CD4-positive, alpha-beta T cell treated with Interleukin-17A for 1 hour (primary cell): ENCODE data around the gene ERI3.
A peak's percentile ranks its signal among the peaks of the same experiment; 100 is the strongest.

ENCODE experiments used
- DNase-seq: peaks from one replicate; pipeline ENCODE4 v3.0.0-alpha.2; 2020

Gene ERI3

DNA sequence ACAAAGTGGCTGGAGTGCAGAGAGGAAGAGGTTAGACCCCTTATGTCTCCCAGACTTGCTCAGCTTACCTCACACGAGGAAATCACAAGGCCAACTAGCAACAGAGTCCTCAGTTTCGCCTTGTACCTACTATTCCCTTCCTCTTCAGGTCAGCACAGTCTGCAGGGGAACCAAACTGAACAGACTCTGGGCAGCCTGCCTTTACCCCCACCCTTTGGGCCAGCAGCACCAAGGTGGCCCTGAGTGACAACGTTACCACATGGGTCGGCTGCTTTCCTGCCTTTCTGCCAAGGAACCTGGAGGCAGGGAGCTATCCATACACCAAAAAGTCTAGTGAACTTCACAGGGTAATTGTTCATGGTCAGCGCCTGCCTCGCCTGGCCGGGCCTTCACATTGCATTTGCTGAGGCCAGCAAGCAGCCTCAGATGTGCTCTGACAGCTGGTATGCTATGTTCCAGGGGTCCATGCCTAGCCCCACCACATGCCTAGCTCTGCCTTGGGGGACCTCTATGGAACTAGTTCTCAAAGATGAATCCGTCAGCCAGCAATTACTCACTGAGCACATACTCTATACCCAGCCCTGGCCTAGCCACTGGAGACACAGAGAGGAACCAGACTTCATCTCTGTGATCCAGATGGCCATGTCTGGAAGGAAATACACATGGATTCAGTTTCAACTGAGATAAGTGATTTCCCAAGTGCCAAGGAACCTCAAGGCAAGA is 72.2 kb downstream of the ERI3 start:
- DNase-seq = no peak

GRCh38 chr1:44281962-44282703 is 72.9 kb downstream of the ERI3 start:
- DNase-seq = no peak

DNA sequence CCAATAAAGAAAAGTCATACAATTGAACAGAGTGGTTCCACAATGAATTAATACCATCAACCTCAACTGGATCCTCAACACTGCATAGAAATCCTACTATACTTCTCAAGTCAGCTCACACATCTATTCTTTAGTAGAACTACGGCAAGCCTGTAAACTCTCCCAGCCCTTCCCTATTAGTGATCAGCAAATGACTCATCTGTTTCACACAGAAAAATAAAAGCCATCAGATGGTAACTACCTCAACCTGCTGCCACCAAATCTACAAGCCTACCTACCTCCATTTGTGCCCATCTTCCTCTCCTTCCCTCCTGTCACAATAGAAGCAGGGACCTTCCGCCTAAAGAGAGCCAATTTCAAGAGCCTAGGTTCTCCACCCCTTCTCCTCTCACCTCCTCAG is 78.2 kb downstream of the ERI3 start:
- no peak for DNase-seq

DNA sequence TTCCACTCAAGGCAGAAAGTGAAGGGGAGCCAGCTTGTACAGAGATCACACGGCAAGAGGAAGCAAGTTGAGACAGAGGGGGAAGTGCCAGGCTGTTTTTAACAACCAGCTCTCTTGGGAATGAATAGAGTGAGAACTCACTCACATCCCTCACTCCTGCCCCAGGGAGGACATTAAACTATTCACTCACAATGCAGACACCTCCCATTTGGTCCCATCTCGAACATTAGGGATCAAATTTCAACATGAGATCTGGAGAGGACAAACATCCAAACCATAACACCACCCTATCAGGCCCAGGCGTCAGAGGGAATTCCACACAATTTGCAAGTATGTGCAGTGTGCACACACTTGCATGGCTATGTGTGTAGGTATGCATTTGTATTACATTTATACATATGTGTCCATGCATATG is 79.1 kb downstream of the ERI3 start:
- DNase-seq = no peak

GRCh38 chr1:44275296-44275962 is 79.6 kb downstream of the ERI3 start:
- DNase-seq = no peak

DNA sequence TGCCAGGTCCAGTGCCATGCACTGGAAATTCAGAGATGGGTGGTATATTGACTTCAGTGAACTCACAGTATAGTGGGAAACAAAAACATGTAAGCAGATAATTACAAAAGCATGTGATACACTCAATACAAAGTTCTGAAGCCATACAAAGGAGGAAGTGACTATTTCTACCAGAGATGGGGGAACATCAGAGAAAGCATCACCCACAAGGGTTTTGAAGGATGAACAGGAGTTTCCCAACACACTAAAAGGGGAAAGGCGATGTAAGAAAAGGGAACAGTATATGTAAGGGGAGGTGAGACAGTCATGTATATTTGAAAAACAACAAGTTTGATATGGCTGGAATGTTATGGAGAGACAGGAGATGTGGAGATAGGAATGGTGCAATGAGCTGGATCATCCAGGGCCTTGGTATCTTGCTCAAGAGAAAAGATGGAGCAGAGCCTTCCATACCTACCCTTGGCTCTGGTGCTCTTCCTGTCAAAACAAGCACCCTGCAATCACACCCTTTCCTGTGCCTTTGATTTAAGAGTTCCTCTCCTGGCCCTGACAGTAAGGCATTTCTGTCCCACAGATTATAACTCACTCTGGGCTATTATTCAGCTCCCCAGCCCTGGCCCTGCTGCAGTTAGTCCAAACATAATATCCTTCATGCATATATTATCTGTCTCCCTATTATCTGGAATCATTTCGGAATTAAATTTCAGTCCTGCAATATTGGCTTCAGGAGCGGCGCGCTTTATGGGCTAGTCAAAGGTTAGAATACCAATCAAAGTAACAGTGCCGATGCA is 81.3 kb downstream of the ERI3 start:
- no peak for DNase-seq

- DNase-seq = no peak
Observed at GRCh38 chr1:44272992-44273391, 82.1 kb downstream of the ERI3 start.

DNA sequence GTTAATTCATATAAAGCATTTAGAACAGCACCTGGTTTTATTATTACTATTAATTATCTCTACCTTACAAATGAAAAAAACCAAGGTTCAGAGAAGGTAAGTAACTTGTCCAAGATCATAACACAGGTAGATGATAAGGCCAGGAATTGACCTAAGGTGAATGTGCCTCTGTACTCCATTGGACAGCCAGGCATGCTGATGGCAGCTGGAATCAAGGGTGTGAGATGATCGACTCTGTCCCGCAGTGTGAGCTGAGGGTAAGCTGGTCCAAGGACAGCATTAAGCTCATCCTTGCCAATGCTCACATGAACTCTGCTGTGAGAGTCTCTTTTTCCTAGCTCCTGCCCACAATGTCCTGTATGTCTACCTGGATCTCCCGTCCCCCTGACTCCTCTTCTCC is 83.4 kb downstream of the ERI3 start:
- DNase-seq = no peak

DNA sequence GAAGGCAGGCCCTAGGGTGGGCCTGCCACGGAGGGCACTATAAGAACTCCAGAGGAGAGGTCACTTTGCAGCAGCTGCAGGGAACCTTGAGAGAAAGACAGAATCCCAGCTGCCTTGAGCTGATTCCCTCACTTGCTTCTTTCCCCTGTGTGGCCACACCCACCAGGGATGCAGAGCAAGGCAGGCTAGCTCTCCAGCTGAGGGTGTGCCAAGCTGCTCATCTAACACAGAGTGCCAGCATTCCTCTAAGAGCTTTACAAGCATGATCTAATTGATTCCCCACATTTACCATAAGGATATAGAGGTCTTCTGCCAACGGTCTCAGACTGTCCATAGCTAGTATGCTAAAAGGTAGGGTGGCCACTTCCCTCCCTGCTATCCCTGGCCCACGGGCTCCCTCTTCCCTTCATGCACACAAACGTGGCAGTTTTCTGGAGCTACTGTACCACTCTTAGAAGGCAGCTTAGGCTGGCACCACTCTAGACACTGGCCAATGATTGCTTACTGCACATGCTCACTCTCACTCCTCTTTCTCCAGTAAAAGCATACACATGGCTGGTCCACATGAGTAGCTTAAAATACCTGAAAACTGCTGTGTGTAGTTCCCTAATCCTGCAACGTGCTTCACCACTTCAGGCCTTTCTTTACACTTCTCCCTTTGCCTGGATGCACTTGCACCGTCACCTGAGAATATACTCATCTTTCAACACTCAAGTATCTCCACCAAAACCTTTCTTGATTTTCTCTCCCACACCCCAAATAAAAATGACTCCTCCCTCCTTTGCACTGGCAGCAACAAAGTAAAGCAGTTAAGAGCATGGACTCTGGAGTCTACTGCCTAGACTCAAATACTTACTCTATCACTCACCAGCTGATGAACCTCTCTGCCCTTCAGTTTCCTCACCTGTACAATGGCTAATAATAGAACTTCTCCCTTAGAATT is 84.1 kb downstream of the ERI3 start:
- DNase-seq = no peak

DNA sequence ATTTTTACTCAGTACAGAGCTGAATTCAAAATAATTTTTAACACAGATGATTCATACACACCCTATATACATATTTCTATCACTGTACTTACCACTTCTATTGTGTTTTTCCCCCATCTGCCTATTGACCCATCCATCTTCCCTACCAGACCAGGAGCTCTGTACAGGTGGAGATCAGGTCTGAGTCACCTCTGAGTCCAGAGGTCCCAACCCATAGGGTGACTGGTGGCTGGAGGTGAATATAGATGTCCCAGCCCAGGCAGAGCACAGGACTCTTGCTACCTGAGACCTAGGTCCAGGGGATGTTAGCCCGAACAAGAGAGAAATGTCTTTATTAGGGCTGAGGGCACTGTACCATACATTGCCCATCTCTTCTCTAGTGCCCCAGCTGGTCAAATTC is 87.0 kb downstream of the ERI3 start:
- DNase-seq = no peak

DNA sequence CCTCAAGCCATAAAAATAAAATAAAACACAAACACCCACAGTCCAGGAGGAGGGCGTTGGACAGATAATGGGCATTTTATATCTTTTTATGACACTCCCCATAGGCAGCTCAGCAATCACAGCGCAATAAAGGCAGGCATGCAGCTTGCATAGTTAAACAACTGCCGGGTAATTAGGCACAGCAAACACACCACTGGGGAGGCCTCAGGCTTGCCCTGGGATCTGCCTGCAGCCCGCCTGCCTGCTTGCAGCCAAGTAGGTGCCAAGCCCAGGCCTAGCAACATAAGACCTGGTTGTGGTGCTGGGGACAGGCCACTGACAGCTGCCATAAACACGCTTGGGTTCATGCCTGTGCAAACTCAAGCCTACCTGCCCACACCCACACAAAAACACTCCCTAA is 87.6 kb downstream of the ERI3 start:
- no peak for DNase-seq

DNA sequence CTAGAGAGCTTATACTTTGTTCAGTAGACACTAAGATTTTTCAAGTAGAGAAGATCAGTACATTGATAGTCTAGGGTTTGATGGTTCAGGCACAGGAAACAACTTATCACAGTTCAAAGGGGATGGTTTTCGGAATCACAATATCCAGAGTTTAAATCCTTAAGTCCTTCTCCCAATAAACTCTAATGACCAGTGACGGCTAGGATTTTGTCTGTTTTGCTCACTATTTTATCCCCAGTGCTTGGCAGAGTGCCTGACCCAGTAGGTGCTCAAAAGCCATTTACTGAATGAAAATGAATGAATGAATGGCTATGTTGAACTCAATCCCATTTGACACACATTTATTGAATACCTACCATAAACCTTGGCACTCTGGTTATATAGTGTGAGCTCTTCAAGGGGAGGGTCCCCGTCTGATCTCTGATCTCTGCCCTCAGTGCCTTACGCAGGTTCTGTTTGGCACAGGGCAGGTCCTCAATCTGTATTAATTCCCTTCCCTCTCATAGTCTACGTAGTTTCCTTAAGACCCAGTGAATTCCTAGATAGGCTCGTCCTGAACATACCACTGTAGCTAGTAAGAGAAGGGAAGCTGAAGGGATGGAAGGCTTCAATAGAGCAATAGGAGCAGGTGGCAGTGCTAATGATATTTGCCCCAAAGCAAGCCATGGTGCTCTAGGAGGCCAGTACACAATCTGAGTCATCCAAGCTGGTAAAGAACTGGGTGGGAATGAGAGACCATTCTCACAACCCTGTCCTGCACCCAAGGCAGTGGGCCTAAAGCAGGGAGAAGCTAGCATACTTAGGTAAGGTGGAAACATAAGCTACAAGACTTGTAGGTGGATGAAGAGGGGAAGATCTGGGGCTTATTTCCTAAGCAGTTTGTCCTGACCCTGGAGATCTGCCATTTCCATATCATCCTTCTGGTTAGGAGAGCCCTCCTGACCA is 88.4 kb downstream of the ERI3 start:
- DNase-seq = no peak

DNA sequence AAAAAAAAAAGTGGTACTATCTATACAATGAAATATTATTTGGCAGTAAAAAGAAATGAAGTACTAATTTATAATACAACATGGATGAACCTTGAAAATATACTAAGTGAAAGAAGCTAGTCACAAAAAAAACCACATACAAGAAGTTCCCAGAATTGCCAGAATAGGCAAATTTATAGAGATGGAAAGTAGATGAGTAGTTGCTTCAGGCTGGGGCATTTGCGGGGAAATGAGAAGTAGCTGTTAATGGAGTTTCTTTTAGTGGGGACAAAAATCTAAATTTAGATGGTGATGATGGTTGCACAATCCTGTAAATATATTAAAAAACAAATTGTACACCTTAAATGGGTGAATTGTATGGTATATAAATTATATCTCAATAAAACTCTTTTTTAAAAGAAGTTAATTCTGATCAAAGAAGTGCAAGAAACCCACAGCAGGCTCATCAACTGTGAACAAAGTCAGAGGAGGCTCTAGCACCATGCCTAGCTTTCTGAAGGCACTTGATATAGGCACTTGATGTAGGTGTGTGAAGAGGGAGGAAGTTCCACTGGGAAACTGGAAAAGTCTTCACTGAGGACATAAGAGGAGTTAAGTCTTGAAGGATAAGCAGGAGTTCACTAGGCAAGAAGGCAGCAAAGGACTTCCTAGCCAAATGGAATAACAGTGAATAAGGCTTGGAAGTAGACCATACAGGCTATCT is 89.2 kb downstream of the ERI3 start:
- DNase-seq = no peak

- DNase-seq = no peak
Observed at GRCh38 chr1:44264451-44264771, 90.6 kb downstream of the ERI3 start.

- DNase-seq = peak; percentile 10
Observed at GRCh38 chr1:44263568-44264450, 91.2 kb downstream of the ERI3 start.

GRCh38 chr1:44262816-44263567 is 92.1 kb downstream of the ERI3 start:
- DNase-seq = no peak

- DNase-seq = no peak
Observed at GRCh38 chr1:44262414-44262813, 92.6 kb downstream of the ERI3 start.

DNA sequence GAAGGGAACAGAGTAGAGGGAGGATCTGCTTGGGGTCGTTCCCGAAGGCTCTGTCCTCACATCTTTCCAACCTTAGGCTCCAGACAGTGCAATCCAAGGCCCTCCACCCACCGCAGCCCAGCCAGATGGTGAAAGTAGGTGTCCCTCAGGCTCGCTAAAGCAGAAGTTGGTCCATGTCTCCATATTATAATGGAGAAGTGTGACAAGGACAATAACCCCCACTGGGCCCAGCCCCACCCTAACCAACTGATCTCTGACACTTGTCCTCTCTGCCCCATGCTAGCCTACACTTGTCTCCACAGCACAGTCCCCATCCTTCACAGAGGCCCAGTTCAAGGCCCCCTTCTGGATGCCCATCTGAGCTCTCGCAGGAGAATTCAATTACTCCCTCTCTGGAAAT is 93.1 kb downstream of the ERI3 start:
- DNase-seq = no peak
